Naive thymus-derived CD8-positive, alpha-beta T cell (primary cell): ENCODE data around the gene OMA1. TPM values are rescaled to one million over a fixed set of nuclear protein-coding genes. Genes with fewer than 3 reads are reported as not detected.
"Not testable (repeated sequence)": the region's sequence is repeated elsewhere in the genome, so short reads cannot be mapped to it uniquely, and the experiment has no call there.

ENCODE experiments used
- ATAC-seq, 2 donors: fragments of 150-1000 bp; cut with Tn5 transposase in 1 of 2; sonication (Bioruptor Pico), chemical (Tn5 transposase) in 1 of 2; 1 replicate in 1 of 2; 2 replicates in 1 of 2; pipeline ENCODE4 v1.10.0; 2021; ENCODE audit warnings: mild to moderate bottlenecking in 2 of 2, moderate library complexity in 2 of 2
- POLR2A ChIA-PET: fragments of 350-600 bp; sonication (Branson Sonifier 250); formaldehyde crosslinking; loops from one replicate; lab custom pipeline; 2021; ENCODE audit warnings: antibody characterized with exemption; lab: Charles Lee
- DNase-seq, 10 donors: peaks; one replicate each; pipeline versions ENCODE4 v3.0.0 to v3.0.0-alpha.2; 2020 to 2022
- H3K27ac Mint-ChIP-seq, 10 donors: one replicate each; pipeline ENCODE4 v1.8.0; 2020 to 2022; ENCODE audit warnings: mild to moderate bottlenecking in 10 of 10, mixed read lengths in 10 of 10, moderate library complexity in 4 of 10, inconsistent platforms in 1 of 10
- H3K27me3 Mint-ChIP-seq, 5 donors: one replicate each; pipeline ENCODE4 v1.8.0; 2021 to 2022; ENCODE audit warnings: mixed read lengths in 5 of 5
- H3K36me3 Mint-ChIP-seq, 3 donors: one replicate each; pipeline ENCODE4 v1.8.0; 2020 to 2022; ENCODE audit warnings: mixed read lengths in 3 of 3, mild to moderate bottlenecking in 2 of 3, inconsistent platforms in 1 of 3
- H3K4me1 Mint-ChIP-seq, 4 donors: one replicate each; pipeline ENCODE4 v1.8.0; 2021 to 2022; ENCODE audit warnings: mixed read lengths in 4 of 4
- H3K4me3 Mint-ChIP-seq, 10 donors: one replicate each; pipeline ENCODE4 v1.8.0; 2020 to 2022; ENCODE audit warnings: mild to moderate bottlenecking in 10 of 10, mixed read lengths in 10 of 10, moderate library complexity in 6 of 10, inconsistent platforms in 1 of 10
- H3K9me3 Mint-ChIP-seq, 9 donors: one replicate each; pipeline ENCODE4 v1.8.0; 2020 to 2022; ENCODE audit warnings: mixed read lengths in 9 of 9, mild to moderate bottlenecking in 3 of 9, inconsistent platforms in 1 of 9, moderate library complexity in 1 of 9
- polyA plus RNA-seq, 3 donors: library from polyadenylated mRNA; unstranded; fragments of 300-500 nt; fragmentation: Illumina TruSeq; gene quantifications; one replicate each; pipeline ENCODE4 v1.2.3, GENCODE V29; 2021
- total RNA-seq, 8 experiments: library from RNA in 2 of 8; stranded (reverse) in 2 of 8; gene quantifications; one replicate each; pipeline ENCODE4 v1.2.3 and lab custom pipeline; 2021 to 2026

The OMA1 gene
- total and polyA plus RNA-seq, 5 experiments from 2014 or later, result 37.1 to 72.2 (median 55.7) TPM

- no peaks in the 10 kb centered on the region for H3K9me3 Mint-ChIP-seq
- POLR2A ChIA-PET, result interaction anchor here (0.8 to 1.1 kb wide), 4 partner anchors 9 to 238 kb away, joined by 3 to 5 read pairs (median 4); partner anchors contain the start of gene JUN
- H3K36me3 Mint-ChIP-seq, result peaks cover 0 to 3% (median 0%) of the 10 kb centered on the region in 3 donors
- peak overlapping the region; percentile 95 to 99 (median 99) for H3K27ac Mint-ChIP-seq
- H3K4me1 Mint-ChIP-seq, result peaks cover 18 to 42% (median 37%) of the 10 kb centered on the region in 4 donors
- peak; percentile 79 to 84 for ATAC-seq
- H3K4me3 Mint-ChIP-seq, result peak overlapping the region; percentile 91 to 97 (median 94)
- peaks cover 0 to 3% (median 0%) of the 10 kb centered on the region in 5 donors for H3K27me3 Mint-ChIP-seq
- DNase-seq, result peak; percentile 66 to 86 (median 80)
Measured at GRCh38 chr1:58545591-58546519, 671 bp downstream of the OMA1 start.

GRCh38 chr1:58543260-58543659 is 3.3 kb downstream of the OMA1 start:
- Mint-ChIP-seq H3K4me1 (peaks cover 21 to 50% (median 39%) of the 10 kb centered on the region in 4 donors), H3K4me3 (no peak overlapping the region), H3K27ac (peak overlapping the region in 1 of 10 donors; percentile 46), H3K27me3 (no peaks in the 10 kb centered on the region), H3K36me3 (peaks cover 0 to 12% (median 3%) of the 10 kb centered on the region in 3 donors), H3K9me3 (no peaks in the 10 kb centered on the region)
- POLR2A ChIA-PET, result no interaction called here
- no peak for DNase-seq
- ATAC-seq, result no peak

- Mint-ChIP-seq H3K27ac (peak overlapping the region in 4 of 10 donors; percentile 24 to 73 (median 44)), H3K9me3 (no peaks in the 10 kb centered on the region), H3K36me3 (peaks cover 0 to 38% (median 3%) of the 10 kb centered on the region in 3 donors), H3K4me1 (peaks cover 9 to 29% (median 19%) of the 10 kb centered on the region in 4 donors), H3K27me3 (no peaks in the 10 kb centered on the region), H3K4me3 (no peak overlapping the region)
- no peak for DNase-seq
- no peak for ATAC-seq
- POLR2A ChIA-PET, result no interaction called here
Measured at GRCh38 chr1:58539553-58539952, 7.0 kb downstream of the OMA1 start.

GRCh38 chr1:58538821-58539220 is 7.7 kb downstream of the OMA1 start:
- DNase-seq (no peak), ATAC-seq (no peak)
- peak overlapping the region in 3 of 10 donors; percentile 27 to 53 (median 40) for H3K27ac Mint-ChIP-seq
- peaks cover 9 to 27% (median 16%) of the 10 kb centered on the region in 4 donors for H3K4me1 Mint-ChIP-seq
- POLR2A ChIA-PET, result no interaction called here
- H3K4me3 Mint-ChIP-seq, result no peak overlapping the region
- no peaks in the 10 kb centered on the region for H3K9me3 Mint-ChIP-seq
- no peaks in the 10 kb centered on the region for H3K27me3 Mint-ChIP-seq
- H3K36me3 Mint-ChIP-seq, result peaks cover 0 to 38% (median 3%) of the 10 kb centered on the region in 3 donors

GRCh38 chr1:58531842-58532241 is 14.7 kb downstream of the OMA1 start:
- H3K27me3 Mint-ChIP-seq, H3K9me3 Mint-ChIP-seq, H3K27ac Mint-ChIP-seq, POLR2A ChIA-PET, H3K4me1 Mint-ChIP-seq, ATAC-seq, DNase-seq, H3K4me3 Mint-ChIP-seq: not testable (repeated sequence)
- peaks cover 0 to 47% (median 8%) of the 10 kb centered on the region in 3 donors for H3K36me3 Mint-ChIP-seq

- H3K27ac Mint-ChIP-seq, result no peak overlapping the region
- H3K4me3 Mint-ChIP-seq, result no peak overlapping the region
- no peak for ATAC-seq
- H3K27me3 Mint-ChIP-seq, result no peaks in the 10 kb centered on the region
- H3K9me3 Mint-ChIP-seq, result no peaks in the 10 kb centered on the region
- peaks cover 0 to 49% (median 17%) of the 10 kb centered on the region in 3 donors for H3K36me3 Mint-ChIP-seq
- POLR2A ChIA-PET, result no interaction called here
- peaks cover 2 to 7% (median 4%) of the 10 kb centered on the region in 4 donors for H3K4me1 Mint-ChIP-seq
- DNase-seq, result no peak
Measured at GRCh38 chr1:58529284-58529683, 17.2 kb downstream of the OMA1 start.

GRCh38 chr1:58528518-58528917 is 18.0 kb downstream of the OMA1 start:
- DNase-seq (no peak), ATAC-seq (no peak)
- Mint-ChIP-seq H3K9me3 (no peaks in the 10 kb centered on the region), H3K4me1 (peaks cover 1 to 7% (median 3%) of the 10 kb centered on the region in 4 donors), H3K36me3 (peaks cover 0 to 56% (median 18%) of the 10 kb centered on the region in 3 donors), H3K27ac (no peak overlapping the region), H3K4me3 (no peak overlapping the region), H3K27me3 (no peaks in the 10 kb centered on the region)
- POLR2A ChIA-PET, result no interaction called here

GRCh38 chr1:58524353-58524945 is 22.1 kb downstream of the OMA1 start:
- no peaks in the 10 kb centered on the region for H3K9me3 Mint-ChIP-seq
- DNase-seq (no peak), ATAC-seq (no peak)
- peak overlapping the region in 1 of 10 donors; percentile 6 for H3K27ac Mint-ChIP-seq
- POLR2A ChIA-PET, result no interaction called here
- H3K4me3 Mint-ChIP-seq, result no peak overlapping the region
- H3K4me1 Mint-ChIP-seq, result peaks cover 3 to 13% (median 5%) of the 10 kb centered on the region in 4 donors
- H3K36me3 Mint-ChIP-seq, result peaks cover 0 to 72% (median 17%) of the 10 kb centered on the region in 3 donors
- H3K27me3 Mint-ChIP-seq, result no peaks in the 10 kb centered on the region

- ATAC-seq (peak in 1 of 2 donors; percentile 50), DNase-seq (peak in 9 of 10 donors; percentile 3 to 68 (median 46))
- Mint-ChIP-seq H3K4me3 (no peak overlapping the region), H3K27me3 (no peaks in the 10 kb centered on the region), H3K9me3 (peaks cover 0 to 3% (median 0%) of the 10 kb centered on the region in 9 donors), H3K4me1 (peaks cover 5 to 14% (median 11%) of the 10 kb centered on the region in 4 donors), H3K27ac (peak overlapping the region in 9 of 10 donors; percentile 38 to 86 (median 64)), H3K36me3 (peaks cover 8 to 74% (median 23%) of the 10 kb centered on the region in 3 donors)
- POLR2A ChIA-PET, result interaction anchor here (0.9 to 1.3 kb wide), 2 partner anchors 31 to 33 kb away, joined by 4 to 6 read pairs; partner anchors contain the start of gene OMA1
Measured at GRCh38 chr1:58515794-58516401, 30.6 kb downstream of the OMA1 start.

GRCh38 chr1:58513956-58514355 is 32.6 kb downstream of the OMA1 start:
- no peak overlapping the region for H3K27ac Mint-ChIP-seq
- H3K36me3 Mint-ChIP-seq, result peaks cover 10 to 75% (median 30%) of the 10 kb centered on the region in 3 donors
- no peak for ATAC-seq
- POLR2A ChIA-PET, result interaction anchor here (1.0 kb wide), 1 partner anchor 33 kb away, joined by 3 read pairs; the partner anchor contains the start of gene OMA1
- no peaks in the 10 kb centered on the region for H3K27me3 Mint-ChIP-seq
- peaks cover 0 to 4% (median 0%) of the 10 kb centered on the region in 9 donors for H3K9me3 Mint-ChIP-seq
- H3K4me3 Mint-ChIP-seq, result no peak overlapping the region
- peaks cover 9 to 18% (median 12%) of the 10 kb centered on the region in 4 donors for H3K4me1 Mint-ChIP-seq
- no peak for DNase-seq

- H3K27me3 Mint-ChIP-seq, result no peaks in the 10 kb centered on the region
- ATAC-seq (no peak), DNase-seq (no peak)
- H3K4me1 Mint-ChIP-seq, result peaks cover 11 to 30% (median 15%) of the 10 kb centered on the region in 4 donors
- no peak overlapping the region for H3K27ac Mint-ChIP-seq
- no peak overlapping the region for H3K4me3 Mint-ChIP-seq
- H3K36me3 Mint-ChIP-seq, result peaks cover 17 to 82% (median 55%) of the 10 kb centered on the region in 3 donors
- peaks cover 0 to 4% (median 0%) of the 10 kb centered on the region in 9 donors for H3K9me3 Mint-ChIP-seq
- POLR2A ChIA-PET, result no interaction called here
Measured at GRCh38 chr1:58508629-58509028, 37.9 kb downstream of the OMA1 start.

- Mint-ChIP-seq H3K27me3 (no peaks in the 10 kb centered on the region), H3K27ac (peak overlapping the region in 1 of 10 donors; percentile 70), H3K4me1 (peaks cover 10 to 37% (median 18%) of the 10 kb centered on the region in 4 donors), H3K36me3 (peaks cover 12 to 81% (median 46%) of the 10 kb centered on the region in 3 donors), H3K4me3 (no peak overlapping the region), H3K9me3 (no peaks in the 10 kb centered on the region)
- ATAC-seq, result no peak
- no peak for DNase-seq
- POLR2A ChIA-PET, result no interaction called here
Measured at GRCh38 chr1:58505286-58505685, 41.2 kb downstream of the OMA1 start.
